ENCODE results near the gene CP. TPM values are rescaled to one million over a fixed set of nuclear protein-coding genes. Genes with fewer than 3 reads are reported as not detected.

CP gene
- total and polyA plus RNA-seq, 2 of the 13 experiments (the other 11 are each of a cell fraction or from before 2014, with no cell fraction given), result 42.6 to 789 TPM

GRCh38 chr3:149204390-149204991 is 17.1 kb downstream of the CP start:
- no peak overlapping the region for H3K4me3 ChIP-seq (replicated peaks in 1 of 3; ENCODE audit: insufficient read depth in 1 of 3, low read depth in 2 of 3, low read length in 3 of 3)
- in situ Hi-C loops (cut with HindIII; ENCODE audit: extremely low pct_ligation_motif_present, low pct_unique_long_range_greater_than_20kb), result no loop called here
- peak; percentile 15 for FAIRE-seq
- intact Hi-C loops (cut with micrococcal nuclease; ENCODE audit: unreplicated experiment), result loop anchor here (1.0 to 2.0 kb wide), 2 partner anchors 10 to 68 kb away; no protein-coding TSS in a partner anchor
- no peak overlapping the region for H3K9ac ChIP-seq (ENCODE audit: insufficient read depth, low read depth, low read length)
- H3K36me3 ChIP-seq (replicated peaks in 1 of 2; ENCODE audit: control insufficient read depth in 1 of 2, insufficient read depth in 2 of 2, low read length in 2 of 2), result peaks cover 22 to 84% of the 10 kb centered on the region in 2 experiments
- H3K9me3 ChIP-seq (ENCODE audit: low read length), result no peaks in the 10 kb centered on the region
- H3K27ac ChIP-seq (ENCODE audit: extremely low read length, insufficient read depth, low read length), result peak overlapping the region; percentile 33
- H3K79me2 ChIP-seq (ENCODE audit: insufficient read depth, low read length), result peaks cover 14% of the 10 kb centered on the region
- peak; percentile 88 for ATAC-seq
- H3K4me2 ChIP-seq (ENCODE audit: low read depth, low read length), result no peak overlapping the region
- POLR2A ChIA-PET, result interaction anchor here (1.1 to 1.3 kb wide), 2 partner anchors 32 to 75 kb away, joined by 3 to 4 read pairs; partner anchors contain the start of gene HPS3
- H3K27me3 ChIP-seq (ENCODE audit: control insufficient read depth in 1 of 2, insufficient read depth in 2 of 2, low read length in 2 of 2), result no peaks in the 10 kb centered on the region
- CTCF ChIA-PET (ENCODE audit: low intra/inter-chr PET ratio, low total read pairs), result interaction anchor here (0.8 kb wide), 1 partner anchor 68 kb away, joined by 4 read pairs; no protein-coding TSS in a partner anchor
- peaks cover 55% of the 10 kb centered on the region for H3K4me1 ChIP-seq (ENCODE audit: insufficient read depth, low read length)
- H2AFZ ChIP-seq (ENCODE audit: low read length), result no peak overlapping the region
- DNase-seq (ENCODE audit: low spot score), result peak; percentile 73
- H4K20me1 ChIP-seq (ENCODE audit: insufficient read depth, low read length), result 0 out of 2 replicates have a peak, but pooled peaks cover 5% of the 10 kb centered on the region
- no TSS peak for BruUV-seq (replicated peaks)
- WGBS (ENCODE audit: low lambda C conversion rate), result 71% methylated on average over 3 of the region's 3 CpGs
- TF ChIP-seq ZNF772 (CRISPR knock-in tag; IDR thresholded peaks at IDR 0.05), result no peak
- peak; percentile 57; the same call in 1 of the 2 replicates for TF ChIP-seq RERE (CRISPR knock-in tag; IDR thresholded peaks at IDR 0.05; ENCODE audit: low read depth)
- no peak for TF ChIP-seq MTF1 (CRISPR knock-in tag; IDR thresholded peaks at IDR 0.05)
- 0 out of 2 replicates have a peak, but pooled peaks have one; percentile 86 for TF ChIP-seq MBD4 (IDR thresholded peaks at IDR 0.05; ENCODE audit: borderline replicate concordance, low read length)
- TF ChIP-seq ARID5B (CRISPR knock-in tag; IDR thresholded peaks at IDR 0.05), result peak; percentile 74
- TF ChIP-seq DPF2 (CRISPR knock-in tag; IDR thresholded peaks at IDR 0.05; ENCODE audit: borderline replicate concordance, low read depth), result no peak
- TF ChIP-seq PITX1 (CRISPR knock-in tag; IDR thresholded peaks at IDR 0.05), result no peak
- TF ChIP-seq SETDB1 (CRISPR knock-in tag; IDR thresholded peaks at IDR 0.05; ENCODE audit: borderline replicate concordance), result no peak
- TF ChIP-seq, protein P1, sequence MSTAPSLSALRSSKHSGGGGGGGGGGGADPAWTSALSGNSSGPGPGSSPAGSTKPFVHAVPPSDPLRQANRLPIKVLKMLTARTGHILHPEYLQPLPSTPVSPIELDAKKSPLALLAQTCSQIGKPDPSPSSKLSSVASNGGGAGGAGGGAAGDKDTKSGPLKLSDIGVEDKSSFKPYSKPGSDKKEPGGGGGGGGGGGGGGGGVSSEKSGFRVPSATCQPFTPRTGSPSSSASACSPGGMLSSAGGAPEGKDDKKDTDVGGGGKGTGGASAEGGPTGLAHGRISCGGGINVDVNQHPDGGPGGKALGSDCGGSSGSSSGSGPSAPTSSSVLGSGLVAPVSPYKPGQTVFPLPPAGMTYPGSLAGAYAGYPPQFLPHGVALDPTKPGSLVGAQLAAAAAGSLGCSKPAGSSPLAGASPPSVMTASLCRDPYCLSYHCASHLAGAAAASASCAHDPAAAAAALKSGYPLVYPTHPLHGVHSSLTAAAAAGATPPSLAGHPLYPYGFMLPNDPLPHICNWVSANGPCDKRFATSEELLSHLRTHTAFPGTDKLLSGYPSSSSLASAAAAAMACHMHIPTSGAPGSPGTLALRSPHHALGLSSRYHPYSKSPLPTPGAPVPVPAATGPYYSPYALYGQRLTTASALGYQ (CRISPR knock-in tag; IDR thresholded peaks at IDR 0.05), result peak; percentile 30; the same call in 1 of the 2 replicates
- no peak for TF ChIP-seq ZNF225 (CRISPR knock-in tag; IDR thresholded peaks at IDR 0.05)
- TF ChIP-seq SIX1 (CRISPR knock-in tag; IDR thresholded peaks at IDR 0.05; ENCODE audit: borderline replicate concordance), result peak; percentile 92
- TF ChIP-seq MED1 (CRISPR knock-in tag; IDR thresholded peaks at IDR 0.05), result peak; percentile 28; the same call in 1 of the 2 replicates
- no peak for TF ChIP-seq ZNF879 (CRISPR knock-in tag; IDR thresholded peaks at IDR 0.05)

All from HepG2 (cell line).